Stimulated activated CD4-positive, alpha-beta T cell treated with anti-CD3 and anti-CD28 coated beads, Interleukin-1b, Interleukin-23, amount 100 ng/mL, for 4 hours (primary cell): ENCODE results near the gene EPHA2.

Experiments used
- DNase-seq, 2 donors: peaks; one replicate each; pipeline ENCODE4 v3.0.0-alpha.2; 2020; ENCODE audit warnings: low read depth in 2 of 2

Gene EPHA2

GRCh38 chr1:16149702-16150488 is 6.0 kb downstream of the EPHA2 start:
- no peak for DNase-seq

- no peak for DNase-seq
Measured at GRCh38 chr1:16149146-16149545, 6.7 kb downstream of the EPHA2 start.

- DNase-seq, result no peak
Measured at GRCh38 chr1:16148329-16149092, 7.4 kb downstream of the EPHA2 start.

GRCh38 chr1:16147156-16147926 is 8.5 kb downstream of the EPHA2 start:
- DNase-seq, result no peak

- DNase-seq, result no peak
Measured at GRCh38 chr1:16146279-16147155, 9.4 kb downstream of the EPHA2 start.

- no peak for DNase-seq
Measured at GRCh38 chr1:16145662-16146278, 10.1 kb downstream of the EPHA2 start.

GRCh38 chr1:16145030-16145661 is 10.7 kb downstream of the EPHA2 start:
- no peak for DNase-seq

- DNase-seq, result no peak
Measured at GRCh38 chr1:16144325-16145029, 11.4 kb downstream of the EPHA2 start.

GRCh38 chr1:16143566-16144324 is 12.1 kb downstream of the EPHA2 start:
- no peak for DNase-seq

GRCh38 chr1:16143005-16143565 is 12.8 kb downstream of the EPHA2 start:
- DNase-seq, result no peak

GRCh38 chr1:16142383-16142995 is 13.4 kb downstream of the EPHA2 start:
- DNase-seq, result no peak

- no peak for DNase-seq
Measured at GRCh38 chr1:16141573-16142336, 14.1 kb downstream of the EPHA2 start.

- DNase-seq, result no peak
Measured at GRCh38 chr1:16140068-16140596, 15.7 kb downstream of the EPHA2 start.

GRCh38 chr1:16139473-16139962 is 16.4 kb downstream of the EPHA2 start:
- DNase-seq, result no peak

- no peak for DNase-seq
Measured at GRCh38 chr1:16138772-16139221, 17.1 kb downstream of the EPHA2 start.

- no peak for DNase-seq
Measured at GRCh38 chr1:16137890-16138467, 17.9 kb downstream of the EPHA2 start.

GRCh38 chr1:16135501-16135900 is 20.4 kb downstream of the EPHA2 start:
- no peak for DNase-seq
